Fibroblast of lung (primary cell): ENCODE data around the gene WDR7. TPM values are rescaled to one million over a fixed set of nuclear protein-coding genes. Genes with fewer than 3 reads are reported as not detected.

Experiments
- DNase-seq, 2 donors: peaks; one replicate each; pipeline versions ENCODE4 v3.0.0 to v3.0.0-alpha.2; 2010; ENCODE audit warnings: low read depth in 2 of 2
- H2AFZ ChIP-seq: 2 replicates; pipeline ENCODE4 v1.5.1; 2012; ENCODE audit warnings: low read length, control low read depth, inconsistent platforms
- H3K27ac ChIP-seq: 2 replicates; pipeline ENCODE4 v1.5.1; 2011; ENCODE audit warnings: low read length, control low read depth; ENCODE audit not compliant: insufficient read depth
- H3K27me3 ChIP-seq: 2 replicates; pipeline ENCODE4 v1.5.1; 2011; ENCODE audit warnings: mild to moderate bottlenecking, low read length; ENCODE audit not compliant: control insufficient read depth, insufficient read depth
- H3K36me3 ChIP-seq: 2 replicates; pipeline ENCODE4 v1.5.1; 2011; ENCODE audit warnings: low read length; ENCODE audit not compliant: control insufficient read depth, insufficient read depth
- H3K4me1 ChIP-seq: 2 replicates; pipeline ENCODE4 v1.5.1; 2011; ENCODE audit warnings: low read length; ENCODE audit not compliant: control insufficient read depth, insufficient read depth; ENCODE audit errors: extremely low read depth
- H3K4me2 ChIP-seq: 2 replicates; pipeline ENCODE4 v1.5.1; 2011; ENCODE audit warnings: low read length, control low read depth; ENCODE audit not compliant: insufficient read depth; ENCODE audit errors: extremely low read depth
- H3K4me3 ChIP-seq, 4 experiments: fragments of 200-600 bp in 1 of 4; sonication (generic) in 1 of 4; replicated peaks in 1 of 4; 2 replicates each; pipeline ENCODE4 v1.5.1; 2011 to 2016; ENCODE audit warnings: low read length in 4 of 4, low read depth in 3 of 4, mild to moderate bottlenecking in 3 of 4, control low read depth in 2 of 4, inconsistent platforms in 1 of 4, mixed read lengths in 1 of 4; ENCODE audit not compliant: insufficient read depth in 1 of 4; ENCODE audit errors: control extremely low read depth in 1 of 4
- H3K79me2 ChIP-seq: 2 replicates; pipeline ENCODE4 v1.5.1; 2012; ENCODE audit warnings: mild to moderate bottlenecking, low read length, inconsistent platforms; ENCODE audit not compliant: control insufficient read depth, insufficient read depth
- H3K9ac ChIP-seq: 2 replicates; pipeline ENCODE4 v1.5.1; 2011; ENCODE audit warnings: mild to moderate bottlenecking, low read length, control low read depth; ENCODE audit not compliant: insufficient read depth
- H3K9me3 ChIP-seq: 2 replicates; pipeline ENCODE4 v1.5.1; 2012; ENCODE audit warnings: low read depth, low read length; ENCODE audit not compliant: control insufficient read depth, insufficient read depth
- H4K20me1 ChIP-seq: 2 replicates; pipeline ENCODE4 v1.5.1; 2011; ENCODE audit warnings: low read length; ENCODE audit not compliant: control insufficient read depth, insufficient read depth; ENCODE audit errors: extremely low read depth
- EZH2 ChIP-seq: IDR thresholded peaks from 2 replicates; pipeline ENCODE4 v1.5.1; 2012; ENCODE audit warnings: low read length, control low read depth, mild to moderate bottlenecking; ENCODE audit errors: missing control alignments
- polyA plus RNA-seq, 2 donors: library from polyadenylated mRNA; depleted of rRNA in 1 of 2; stranded (reverse) in 1 of 2; unstranded in 1 of 2; fragments of >200 nt; gene quantifications; 2 replicates each; pipeline ENCODE4 v1.2.1, GENCODE V29; 2011 to 2012; ENCODE audit warnings: missing spikeins in 1 of 2
- total RNA-seq: library from RNA; depleted of rRNA; stranded (reverse); fragments of >200 nt; gene quantifications from 2 replicates; pipeline ENCODE4 v1.2.1, GENCODE V29; 2014
- TF ChIP-seq, protein P1 (sequence below), 2 donors: IDR thresholded peaks in 1 of 2; conservative IDR thresholded peaks in 1 of 2; 1 replicate in 1 of 2; 2 replicates in 1 of 2; pipeline ENCODE4 v1.5.1; 2011 to 2012; ENCODE audit warnings: low read length in 2 of 2, control low read depth in 1 of 2, inconsistent platforms in 1 of 2, low read depth in 1 of 2, mild to moderate bottlenecking in 1 of 2

WDR7 gene
- total and polyA plus RNA-seq, 2 donors (not counting 1 experiment from before 2014, with no cell fraction given): 7.2 to 27.2 TPM

- TF ChIP-seq, protein P1, sequence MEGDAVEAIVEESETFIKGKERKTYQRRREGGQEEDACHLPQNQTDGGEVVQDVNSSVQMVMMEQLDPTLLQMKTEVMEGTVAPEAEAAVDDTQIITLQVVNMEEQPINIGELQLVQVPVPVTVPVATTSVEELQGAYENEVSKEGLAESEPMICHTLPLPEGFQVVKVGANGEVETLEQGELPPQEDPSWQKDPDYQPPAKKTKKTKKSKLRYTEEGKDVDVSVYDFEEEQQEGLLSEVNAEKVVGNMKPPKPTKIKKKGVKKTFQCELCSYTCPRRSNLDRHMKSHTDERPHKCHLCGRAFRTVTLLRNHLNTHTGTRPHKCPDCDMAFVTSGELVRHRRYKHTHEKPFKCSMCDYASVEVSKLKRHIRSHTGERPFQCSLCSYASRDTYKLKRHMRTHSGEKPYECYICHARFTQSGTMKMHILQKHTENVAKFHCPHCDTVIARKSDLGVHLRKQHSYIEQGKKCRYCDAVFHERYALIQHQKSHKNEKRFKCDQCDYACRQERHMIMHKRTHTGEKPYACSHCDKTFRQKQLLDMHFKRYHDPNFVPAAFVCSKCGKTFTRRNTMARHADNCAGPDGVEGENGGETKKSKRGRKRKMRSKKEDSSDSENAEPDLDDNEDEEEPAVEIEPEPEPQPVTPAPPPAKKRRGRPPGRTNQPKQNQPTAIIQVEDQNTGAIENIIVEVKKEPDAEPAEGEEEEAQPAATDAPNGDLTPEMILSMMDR (conservative IDR thresholded peaks at IDR 0.05 in 1 of 2, IDR thresholded peaks at IDR 0.05 in 1 of 2; ENCODE audit: low read depth in 1 of 2, low read length in 2 of 2): no peak
- no peak for TF ChIP-seq EZH2
- H3K79me2 ChIP-seq: peaks cover 8% of the 10 kb centered on the region
- H3K4me2 ChIP-seq: no peak overlapping the region
- H3K27me3 ChIP-seq: no peaks in the 10 kb centered on the region
- no peaks in the 10 kb centered on the region for H3K4me1 ChIP-seq
- H3K9me3 ChIP-seq: no peaks in the 10 kb centered on the region
- DNase-seq: no peak
- no peak overlapping the region for H2AFZ ChIP-seq
- H3K9ac ChIP-seq: no peak overlapping the region
- H3K36me3 ChIP-seq: no peaks in the 10 kb centered on the region
- H3K27ac ChIP-seq: no peak overlapping the region
- peaks cover 1% of the 10 kb centered on the region for H4K20me1 ChIP-seq
- no peak overlapping the region for H3K4me3 ChIP-seq
These were observed 8.0 kb downstream of the WDR7 start for GRCh38 chr18:56659111-56659510.

DNA sequence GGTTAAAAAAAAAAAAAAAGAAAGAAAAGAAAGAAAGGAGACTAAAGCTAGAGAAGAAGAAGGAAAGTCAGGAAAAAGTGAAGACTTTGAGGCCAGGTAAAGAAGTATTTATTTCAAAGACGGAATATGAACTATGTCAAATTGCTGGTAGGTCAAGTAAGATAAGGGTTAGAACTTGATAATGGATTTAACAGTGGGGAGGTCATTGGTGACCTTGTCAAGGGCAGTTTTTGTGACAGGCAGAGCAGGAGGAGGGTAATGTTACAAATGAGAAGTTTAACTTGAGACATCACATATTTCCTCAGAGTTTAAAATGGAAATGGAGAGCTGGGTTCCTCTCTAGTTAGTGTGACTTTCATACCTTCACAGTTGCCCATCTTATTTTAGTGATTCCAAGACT lies 9.5 kb downstream of the WDR7 start:
- no peaks in the 10 kb centered on the region for H3K9me3 ChIP-seq
- H3K27me3 ChIP-seq: no peaks in the 10 kb centered on the region
- H3K9ac ChIP-seq: no peak overlapping the region
- H3K4me2 ChIP-seq: no peak overlapping the region
- TF ChIP-seq, protein P1 (conservative IDR thresholded peaks at IDR 0.05 in 1 of 2, IDR thresholded peaks at IDR 0.05 in 1 of 2; ENCODE audit: low read depth in 1 of 2, low read length in 2 of 2): no peak
- no peak for TF ChIP-seq EZH2
- H2AFZ ChIP-seq: no peak overlapping the region
- H3K4me1 ChIP-seq: no peaks in the 10 kb centered on the region
- H3K27ac ChIP-seq: no peak overlapping the region
- H3K36me3 ChIP-seq: no peaks in the 10 kb centered on the region
- peaks cover 4% of the 10 kb centered on the region for H3K79me2 ChIP-seq
- H4K20me1 ChIP-seq: no peaks in the 10 kb centered on the region
- no peak overlapping the region for H3K4me3 ChIP-seq
- no peak for DNase-seq

GRCh38 chr18:56661360-56662062 lies 10.4 kb downstream of the WDR7 start:
- no peak overlapping the region for H2AFZ ChIP-seq
- H3K9ac ChIP-seq: no peak overlapping the region
- no peaks in the 10 kb centered on the region for H3K4me1 ChIP-seq
- H4K20me1 ChIP-seq: no peaks in the 10 kb centered on the region
- H3K36me3 ChIP-seq: no peaks in the 10 kb centered on the region
- H3K4me2 ChIP-seq: no peak overlapping the region
- DNase-seq: peak; percentile 9 to 13
- no peak overlapping the region for H3K4me3 ChIP-seq
- H3K79me2 ChIP-seq: peaks cover 4% of the 10 kb centered on the region
- TF ChIP-seq, protein P1 (conservative IDR thresholded peaks at IDR 0.05 in 1 of 2, IDR thresholded peaks at IDR 0.05 in 1 of 2; ENCODE audit: low read depth in 1 of 2, low read length in 2 of 2): no peak
- no peak for TF ChIP-seq EZH2
- no peaks in the 10 kb centered on the region for H3K27me3 ChIP-seq
- H3K27ac ChIP-seq: no peak overlapping the region
- no peaks in the 10 kb centered on the region for H3K9me3 ChIP-seq
